DMS79 treated with DMSO at 0.1 percent for 48 hours (cell line): ENCODE data around the gene PXYLP1.

Experiments used
- DNase-seq: peaks from one replicate; lab custom pipeline; 2025; lab: John Stamatoyannopoulos, UW

PXYLP1 gene

GRCh38 chr3:141326123-141326522 is 94.5 kb downstream of the PXYLP1 start:
- no peak for DNase-seq

- no peak for DNase-seq
These were observed 95.0 kb downstream of the PXYLP1 start for GRCh38 chr3:141326626-141327025.

DNA sequence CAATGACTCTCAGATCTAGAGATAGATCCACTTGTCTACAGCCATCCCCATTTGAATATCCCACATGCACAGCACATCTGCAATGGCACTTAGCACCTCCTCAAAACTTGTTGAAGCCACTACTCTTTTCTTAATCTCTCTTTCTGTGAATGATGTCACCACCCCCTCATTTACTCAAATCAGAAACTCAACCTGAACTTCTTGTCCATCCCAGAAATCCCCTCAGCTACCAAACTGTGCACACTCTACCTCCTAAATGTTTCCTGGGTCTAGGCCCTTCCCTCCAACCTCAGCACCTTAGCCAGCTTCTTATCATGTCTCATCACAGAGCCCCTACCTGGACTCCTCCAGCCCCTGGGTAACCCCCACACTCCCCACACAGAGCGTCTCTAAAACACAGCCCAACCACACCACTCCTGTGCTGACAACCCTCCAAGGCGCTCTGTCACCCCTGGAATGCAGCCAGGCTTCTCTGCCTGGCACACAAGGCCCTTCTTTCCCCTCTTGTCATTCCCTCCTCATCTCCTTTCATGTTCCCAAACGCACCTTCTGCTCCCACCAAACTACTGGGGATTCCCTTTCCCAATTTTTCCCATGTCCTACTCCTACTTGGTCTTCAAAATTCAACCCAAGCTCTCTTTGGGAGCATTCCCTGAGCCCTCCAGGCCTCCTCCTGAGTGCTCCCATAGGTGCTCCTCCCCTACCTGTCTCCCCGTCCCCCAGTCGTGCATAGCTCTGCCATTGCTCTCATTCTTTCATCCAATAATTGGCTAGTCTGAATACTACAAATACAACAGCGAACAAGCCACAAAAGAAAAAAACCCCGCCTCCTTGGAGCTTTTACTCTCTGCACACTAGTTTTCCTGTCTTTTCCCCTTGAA is 96.9 kb downstream of the PXYLP1 start:
- no peak for DNase-seq

DNA sequence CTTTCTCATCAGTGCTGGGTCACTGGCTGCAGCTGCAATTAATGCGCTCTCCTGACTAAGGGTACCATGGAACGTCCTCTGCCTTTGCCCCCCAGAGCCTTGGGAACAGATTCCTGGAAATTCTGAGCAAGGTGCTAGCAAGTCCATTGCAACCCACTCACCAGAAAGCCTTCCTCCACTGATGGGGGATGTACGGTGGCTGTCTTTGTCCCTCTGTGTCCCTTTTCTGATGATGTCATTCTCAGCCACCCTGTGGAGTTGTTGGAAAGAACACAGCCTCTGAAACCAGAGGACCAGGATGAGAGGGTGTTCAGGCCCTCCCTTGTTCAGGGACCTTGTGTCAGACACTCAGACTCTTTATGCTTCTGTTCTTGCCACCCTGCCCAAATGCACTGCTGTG is 98.6 kb downstream of the PXYLP1 start:
- DNase-seq: no peak

DNA sequence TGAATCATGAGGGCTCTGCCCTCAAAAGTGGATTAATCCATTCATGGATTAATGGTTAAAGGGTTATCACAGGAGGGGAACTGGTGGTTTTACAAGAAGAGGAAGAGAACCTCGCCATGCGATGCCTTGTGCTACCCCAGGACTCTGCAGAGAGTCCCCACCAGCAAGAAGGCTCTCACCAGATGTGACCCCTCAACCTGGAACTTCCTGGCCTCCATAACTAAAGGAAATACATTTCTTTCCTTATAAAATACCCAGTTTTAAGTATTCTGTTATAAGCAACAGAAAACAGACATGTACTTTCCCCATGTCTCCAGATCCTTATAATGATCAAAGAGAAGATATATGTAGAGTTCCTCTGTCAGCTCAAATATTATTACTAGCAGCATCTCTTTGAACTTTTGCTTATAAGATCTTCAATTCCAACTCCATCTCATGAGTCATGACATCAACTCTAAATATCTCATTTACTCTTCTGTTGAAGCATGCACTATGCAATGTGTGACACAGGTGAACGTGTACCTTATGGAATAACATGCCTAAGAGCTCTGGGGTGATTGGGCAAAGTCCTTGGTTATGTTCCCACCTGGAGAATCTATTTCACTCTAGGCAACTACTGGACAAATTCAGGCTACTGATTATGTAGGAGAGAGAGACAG is 99.2 kb downstream of the PXYLP1 start:
- no peak for DNase-seq

DNA sequence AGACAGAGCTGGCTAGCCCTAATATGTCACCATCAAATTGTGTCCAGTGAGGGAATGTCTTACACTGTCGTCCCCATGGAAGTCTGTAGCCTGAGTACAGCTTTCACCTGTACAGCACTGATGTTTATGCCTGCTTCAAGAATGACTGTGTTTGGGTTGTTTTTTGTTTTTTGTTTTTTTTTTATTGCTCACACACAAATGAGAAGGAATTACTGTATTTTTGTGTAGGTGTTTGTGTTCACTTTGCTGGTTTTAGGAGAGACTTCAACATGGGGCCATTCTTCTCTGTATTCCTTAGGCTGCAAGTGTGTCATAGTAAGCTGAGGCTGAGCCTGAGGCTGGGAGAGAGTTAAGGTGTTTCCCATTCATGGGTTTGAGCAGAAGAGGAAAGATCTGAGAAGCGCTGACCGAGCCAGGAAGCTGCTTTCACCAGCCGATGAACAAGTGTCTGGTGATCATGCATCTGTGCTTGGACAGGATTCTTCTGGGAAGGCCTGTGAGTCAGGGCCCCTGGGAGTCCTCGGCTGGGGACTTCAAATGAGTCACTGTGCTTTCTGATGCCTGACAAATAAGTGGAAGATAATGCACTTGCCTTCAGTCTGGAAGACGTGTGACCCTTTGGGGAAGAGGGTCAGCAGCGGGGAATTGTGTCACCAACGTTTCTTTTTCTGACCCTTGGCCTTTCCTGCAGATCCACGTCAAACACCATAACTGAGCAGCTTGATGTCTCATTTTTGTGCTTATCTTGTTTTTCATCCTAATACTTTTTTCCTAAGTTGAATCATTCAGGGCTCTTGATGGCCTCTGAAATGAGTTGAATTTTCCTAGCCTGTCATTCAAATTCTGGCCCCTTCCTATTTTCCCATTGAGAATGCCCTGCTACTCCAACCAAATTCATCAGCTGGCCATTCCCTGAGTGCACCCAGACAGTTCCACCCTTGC is 100.0 kb downstream of the PXYLP1 start:
- DNase-seq: no peak

DNA sequence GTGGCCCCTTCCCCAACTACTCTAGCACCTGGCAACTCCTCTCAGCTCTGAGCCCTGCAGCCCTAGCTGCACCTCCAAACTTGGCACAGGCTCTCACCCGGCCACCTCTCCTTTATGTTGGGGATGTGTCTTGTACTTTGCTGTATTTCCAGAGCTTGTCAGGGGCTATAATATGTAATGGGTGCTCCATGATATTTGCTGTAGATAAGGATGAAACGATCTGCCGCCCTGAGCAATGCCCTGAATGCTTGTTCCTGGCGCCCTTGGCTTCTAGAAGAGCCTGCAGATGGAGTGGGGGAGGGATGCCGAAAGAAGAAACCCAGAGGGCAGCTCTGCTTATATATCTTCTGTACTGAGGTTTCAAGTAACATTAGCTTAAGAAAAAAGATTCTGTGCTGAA is 100.8 kb downstream of the PXYLP1 start:
- no peak for DNase-seq

DNA sequence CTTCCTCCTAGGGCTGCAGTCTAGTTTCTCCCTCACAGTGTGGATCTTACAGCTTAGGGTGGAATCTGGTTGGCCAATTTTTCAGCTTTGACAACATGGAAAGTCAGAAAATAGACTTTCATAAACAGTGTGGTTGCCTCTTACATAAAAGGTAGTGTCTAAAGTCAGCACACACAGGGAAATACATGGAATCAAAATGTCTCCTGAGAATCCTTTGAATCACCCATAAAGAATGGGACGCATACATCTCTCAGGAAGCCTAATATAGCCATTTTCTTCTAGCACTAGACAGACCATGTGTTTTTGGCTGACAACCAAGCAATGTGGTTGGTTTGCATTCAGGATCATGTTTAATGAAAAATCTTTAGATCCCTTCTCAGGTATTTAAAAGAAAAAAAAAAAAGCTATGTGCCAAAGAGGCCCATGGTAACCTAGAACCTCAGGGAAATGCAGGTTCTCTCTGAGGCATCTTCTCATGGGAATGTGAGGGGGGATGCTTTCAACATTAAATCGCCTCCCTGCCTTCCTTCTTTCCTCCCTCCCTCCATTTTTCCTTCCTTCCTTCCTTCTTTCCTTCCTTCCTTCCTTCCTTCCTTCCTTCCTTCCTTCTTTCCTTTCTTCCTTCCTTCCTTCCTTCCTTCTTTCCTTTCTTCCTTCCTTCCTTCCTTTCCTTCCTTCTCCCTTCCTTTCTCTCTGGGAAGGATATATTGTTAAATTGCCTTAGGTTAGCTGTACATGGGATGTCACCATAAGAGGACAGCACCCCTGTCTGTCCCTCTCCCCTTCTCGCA is 102.4 kb downstream of the PXYLP1 start:
- DNase-seq: no peak

- DNase-seq: no peak
These were observed 103.1 kb downstream of the PXYLP1 start for GRCh38 chr3:141334627-141335250.

GRCh38 chr3:141335531-141336061 is 104.0 kb downstream of the PXYLP1 start:
- no peak for DNase-seq

- no peak for DNase-seq
These were observed 105.3 kb downstream of the PXYLP1 start for GRCh38 chr3:141336672-141337522.

GRCh38 chr3:141337523-141337854 is 105.9 kb downstream of the PXYLP1 start:
- no peak for DNase-seq

DNA sequence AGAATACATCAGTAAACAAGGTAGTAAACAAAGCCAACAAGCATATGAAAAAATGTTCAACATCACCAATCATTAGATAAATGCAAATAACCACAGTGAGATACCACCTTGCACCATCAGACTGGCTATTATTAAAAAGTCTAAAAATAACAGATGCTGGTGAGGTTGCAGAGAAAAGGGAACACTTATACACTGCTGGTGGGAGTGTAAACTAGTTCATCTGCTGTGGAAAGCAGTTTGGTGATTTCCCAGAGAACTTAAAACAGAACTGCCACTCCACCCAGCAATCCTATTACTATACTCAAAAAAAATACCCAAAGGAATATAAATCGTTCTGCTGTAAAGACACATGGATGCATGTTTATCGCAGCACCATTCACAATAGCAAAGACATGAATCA is 106.4 kb downstream of the PXYLP1 start:
- no peak for DNase-seq

DNA sequence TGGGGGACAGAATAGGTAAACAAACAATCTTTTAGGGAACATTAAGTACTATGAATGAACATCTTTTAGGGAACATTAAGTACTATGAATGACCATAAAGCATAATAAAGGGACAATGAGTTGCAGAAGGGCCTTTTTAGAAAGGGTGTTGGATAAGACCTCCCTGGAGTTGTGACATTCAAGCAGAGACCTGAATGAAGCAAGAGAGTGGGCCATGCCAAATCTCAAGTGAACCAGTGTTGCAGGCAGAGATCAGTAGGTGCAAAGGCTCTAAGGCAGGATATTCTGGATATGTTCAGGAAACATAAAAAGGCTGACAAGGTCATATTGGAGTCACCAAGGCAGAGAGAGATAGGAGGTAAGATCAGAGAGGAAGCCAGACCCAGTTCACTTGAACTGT is 107.3 kb downstream of the PXYLP1 start:
- DNase-seq: no peak

DNA sequence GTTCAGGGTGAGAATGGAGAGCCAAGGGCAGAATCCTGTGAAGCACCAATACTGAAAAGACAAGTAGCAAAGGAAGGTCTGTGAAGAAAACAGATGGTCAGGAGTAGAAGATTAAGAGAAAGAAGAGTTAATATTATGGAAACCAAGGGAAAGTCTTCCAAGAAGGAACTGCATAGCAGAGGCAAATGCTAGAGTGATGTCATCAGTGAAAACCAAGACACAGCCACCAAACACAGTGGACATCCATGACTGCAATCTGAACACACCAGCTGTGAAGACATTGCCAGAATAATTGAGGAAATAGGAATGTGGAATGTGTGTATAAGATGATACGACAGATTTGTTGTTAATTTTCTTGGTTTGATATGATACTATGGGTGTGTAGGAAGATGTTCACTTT is 109.9 kb downstream of the PXYLP1 start:
- DNase-seq: no peak

DNA sequence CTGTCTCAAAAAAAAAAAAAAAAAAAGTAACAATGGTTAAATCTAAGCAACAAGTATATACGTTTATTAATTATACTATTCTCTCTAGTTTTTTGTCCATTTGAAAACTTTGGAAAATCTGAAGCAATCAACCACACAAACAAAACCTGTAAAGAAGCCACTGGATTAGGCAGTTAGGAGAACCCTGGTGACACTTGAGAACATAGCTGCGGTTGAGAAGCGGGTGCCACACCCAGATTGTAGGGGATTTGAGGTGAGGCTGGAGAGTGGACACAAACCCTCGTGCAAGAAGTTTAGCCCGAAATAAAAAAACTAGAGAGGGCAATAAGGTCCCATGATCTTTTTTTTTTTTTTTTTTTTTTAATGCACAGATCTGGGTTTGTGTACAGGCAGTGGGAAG is 110.8 kb downstream of the PXYLP1 start:
- no peak for DNase-seq

DNA sequence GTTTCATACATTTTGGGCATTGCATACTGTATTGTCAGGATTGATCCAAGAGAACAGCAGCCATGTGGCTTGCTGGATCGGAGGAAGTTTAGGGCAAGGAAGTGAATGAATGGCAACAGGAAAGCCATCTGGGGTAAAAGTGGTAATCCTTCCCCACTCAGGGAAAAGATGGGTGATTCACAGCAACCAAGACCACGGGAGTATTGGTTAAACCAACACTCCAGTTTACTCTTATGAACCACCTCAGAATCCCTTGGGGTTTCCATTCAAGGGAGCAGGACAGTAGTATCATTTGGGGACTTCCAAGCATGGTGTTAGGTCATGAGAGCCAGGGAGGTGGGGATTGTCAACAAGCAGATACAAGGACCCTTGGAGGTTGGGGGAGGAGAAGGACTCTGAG is 111.5 kb downstream of the PXYLP1 start:
- DNase-seq: no peak

GRCh38 chr3:141343865-141344271 is 112.2 kb downstream of the PXYLP1 start:
- DNase-seq: no peak
